HFFc6 (cell line): ENCODE results near the gene SLC2A13. TPM values are rescaled to one million over a fixed set of nuclear protein-coding genes. Genes with fewer than 3 reads are reported as not detected.

Experiments used
- DNase-seq: peaks from one replicate; pipeline ENCODE4 v3.0.0-alpha.2; 2018
- H3K27ac Mint-ChIP-seq: 2 replicates; pipeline ENCODE4 v1.8.0; 2020; ENCODE audit warnings: mild to moderate bottlenecking, mixed read lengths
- H3K27me3 Mint-ChIP-seq: 2 replicates; pipeline ENCODE4 v1.8.0; 2021; ENCODE audit warnings: mild to moderate bottlenecking, moderate library complexity, mixed read lengths; ENCODE audit not compliant: insufficient read depth
- H3K36me3 Mint-ChIP-seq: 2 replicates; pipeline ENCODE4 v1.8.0; 2021; ENCODE audit warnings: low read depth, mixed read lengths
- H3K4me1 Mint-ChIP-seq: 2 replicates; pipeline ENCODE4 v1.8.0; 2020; ENCODE audit warnings: low read depth, mixed read lengths
- H3K4me3 Mint-ChIP-seq: 2 replicates; pipeline ENCODE4 v1.8.0; 2020; ENCODE audit warnings: mild to moderate bottlenecking, moderate library complexity, mixed read lengths
- H3K9me3 Mint-ChIP-seq: 2 replicates; pipeline ENCODE4 v1.8.0; 2020; ENCODE audit warnings: mild to moderate bottlenecking, mixed read lengths
- CTCF ChIP-seq: fragments of 200-600 bp; sonication (generic); IDR thresholded peaks from 2 replicates; pipeline ENCODE4 v1.5.0; 2021; ENCODE audit warnings: antibody characterized with exemption, mild to moderate bottlenecking
- total RNA-seq, 6 experiments: library from RNA; stranded (reverse); fragmentation: NEBNext Ultra II Directional; extraction: Animal tissue kit (Norgen Biotek cat#: 25700); gene quantifications; 2 replicates in 1 of 6; 3 replicates in 5 of 6; pipeline ENCODE4 v1.2.3, GENCODE V29; 2021

The SLC2A13 gene
- total RNA-seq, 6 experiments from 2014 or later, result 2.3 to 3.3 (median 2.9) TPM

DNA sequence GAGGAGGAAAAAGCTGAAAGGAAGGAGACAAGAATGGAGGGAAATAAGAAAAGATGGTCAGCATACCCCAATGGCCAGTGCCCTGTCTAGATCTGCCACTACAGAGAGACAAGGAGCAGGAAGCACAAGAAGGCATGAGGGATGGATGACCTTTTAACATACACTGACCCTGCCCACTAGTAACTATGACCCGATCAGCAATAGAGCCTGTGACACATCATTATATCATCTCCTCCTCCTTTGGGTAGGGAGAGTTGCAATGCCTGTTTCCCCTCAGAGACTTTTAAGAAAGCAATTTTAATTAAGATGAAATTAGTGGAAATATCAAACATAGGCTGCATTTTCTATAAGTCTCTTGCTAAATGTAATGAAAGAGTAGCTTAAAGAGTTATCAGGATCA lies 4.7 kb upstream of the SLC2A13 start:
- no peaks in the 10 kb centered on the region for H3K9me3 Mint-ChIP-seq
- H3K4me3 Mint-ChIP-seq, result no peak overlapping the region
- no peak for TF ChIP-seq CTCF
- peaks cover 7% of the 10 kb centered on the region for H3K27me3 Mint-ChIP-seq
- no peak for DNase-seq
- no peaks in the 10 kb centered on the region for H3K36me3 Mint-ChIP-seq
- no peak overlapping the region for H3K27ac Mint-ChIP-seq
- H3K4me1 Mint-ChIP-seq, result peaks cover 15% of the 10 kb centered on the region

- Mint-ChIP-seq H3K4me3 (peak overlapping the region; percentile 86; the same call in 1 of the 2 replicates), H3K36me3 (no peaks in the 10 kb centered on the region), H3K27me3 (peaks cover 8% of the 10 kb centered on the region), H3K27ac (no peak overlapping the region), H3K9me3 (no peaks in the 10 kb centered on the region), H3K4me1 (peaks cover 27% of the 10 kb centered on the region)
- peak; percentile 66 for TF ChIP-seq CTCF
- no peak for DNase-seq
Measured at GRCh38 chr12:40107803-40108620, 2.1 kb upstream of the SLC2A13 start.

GRCh38 chr12:40107098-40107802 lies 1.4 kb upstream of the SLC2A13 start:
- H3K4me1 Mint-ChIP-seq, result peaks cover 27% of the 10 kb centered on the region
- no peak overlapping the region for H3K27ac Mint-ChIP-seq
- no peaks in the 10 kb centered on the region for H3K36me3 Mint-ChIP-seq
- H3K4me3 Mint-ChIP-seq, result peak overlapping the region; percentile 86
- DNase-seq, result peak; percentile 38
- peaks cover 7% of the 10 kb centered on the region for H3K27me3 Mint-ChIP-seq
- no peaks in the 10 kb centered on the region for H3K9me3 Mint-ChIP-seq
- TF ChIP-seq CTCF, result peak; percentile 98

- H3K4me1 Mint-ChIP-seq, result peaks cover 27% of the 10 kb centered on the region
- H3K4me3 Mint-ChIP-seq, result peak overlapping the region; percentile 86
- H3K36me3 Mint-ChIP-seq, result no peaks in the 10 kb centered on the region
- DNase-seq, result no peak
- TF ChIP-seq CTCF, result no peak
- peaks cover 7% of the 10 kb centered on the region for H3K27me3 Mint-ChIP-seq
- H3K9me3 Mint-ChIP-seq, result no peaks in the 10 kb centered on the region
- peak overlapping the region; percentile 3; the same call in 1 of the 2 replicates for H3K27ac Mint-ChIP-seq
Measured at GRCh38 chr12:40106655-40107054, 774 bp upstream of the SLC2A13 start.

- H3K9me3 Mint-ChIP-seq, result no peaks in the 10 kb centered on the region
- peaks cover 7% of the 10 kb centered on the region for H3K27me3 Mint-ChIP-seq
- no peaks in the 10 kb centered on the region for H3K36me3 Mint-ChIP-seq
- DNase-seq, result no peak
- peak overlapping the region; percentile 3; the same call in 1 of the 2 replicates for H3K27ac Mint-ChIP-seq
- no peak for TF ChIP-seq CTCF
- peaks cover 27% of the 10 kb centered on the region for H3K4me1 Mint-ChIP-seq
- H3K4me3 Mint-ChIP-seq, result peak overlapping the region; percentile 86
Measured at GRCh38 chr12:40106202-40106533, 287 bp upstream of the SLC2A13 start.
